Immature natural killer cell (primary cell): ENCODE measurements around the gene RBFOX1. TPM values are rescaled to one million over a fixed set of nuclear protein-coding genes. Genes with fewer than 3 reads are reported as not detected.

Experiments
- DNase-seq, 3 donors: peaks; one replicate each; pipeline ENCODE4 v3.0.0; 2022; ENCODE audit warnings: mixed read lengths in 1 of 3
- H3K27ac Mint-ChIP-seq, 6 donors: one replicate each; pipeline ENCODE4 v1.8.0; 2020; ENCODE audit warnings: mixed read lengths in 6 of 6, mild to moderate bottlenecking in 5 of 6, inconsistent platforms in 4 of 6, moderate library complexity in 3 of 6
- H3K27me3 Mint-ChIP-seq, 3 donors: one replicate each; pipeline ENCODE4 v1.8.0; 2020 to 2021; ENCODE audit warnings: low read depth in 3 of 3, mild to moderate bottlenecking in 3 of 3, mixed read lengths in 3 of 3, moderate library complexity in 3 of 3, inconsistent platforms in 1 of 3
- H3K36me3 Mint-ChIP-seq, 3 donors: one replicate each; pipeline ENCODE4 v1.8.0; 2020; ENCODE audit warnings: mixed read lengths in 3 of 3, inconsistent platforms in 2 of 3, mild to moderate bottlenecking in 2 of 3
- H3K4me1 Mint-ChIP-seq, 2 donors: one replicate each; pipeline ENCODE4 v1.8.0; 2020; ENCODE audit warnings: inconsistent platforms in 2 of 2, mild to moderate bottlenecking in 2 of 2, mixed read lengths in 2 of 2, moderate library complexity in 1 of 2
- H3K4me3 Mint-ChIP-seq, 5 donors: one replicate each; pipeline ENCODE4 v1.8.0; 2020; ENCODE audit warnings: mild to moderate bottlenecking in 5 of 5, mixed read lengths in 5 of 5, inconsistent platforms in 3 of 5, moderate library complexity in 3 of 5
- H3K9me3 Mint-ChIP-seq, 6 donors: one replicate each; pipeline ENCODE4 v1.8.0; 2020; ENCODE audit warnings: mild to moderate bottlenecking in 6 of 6, mixed read lengths in 6 of 6, inconsistent platforms in 4 of 6, moderate library complexity in 3 of 6
- polyA plus RNA-seq, 3 donors: library from polyadenylated mRNA; unstranded; fragments of 300-500 nt; fragmentation: Illumina TruSeq; gene quantifications; one replicate each; pipeline ENCODE4 v1.2.3, GENCODE V29; 2021

Gene RBFOX1
- polyA plus RNA-seq, 3 donors from 2014 or later: not detected

DNA sequence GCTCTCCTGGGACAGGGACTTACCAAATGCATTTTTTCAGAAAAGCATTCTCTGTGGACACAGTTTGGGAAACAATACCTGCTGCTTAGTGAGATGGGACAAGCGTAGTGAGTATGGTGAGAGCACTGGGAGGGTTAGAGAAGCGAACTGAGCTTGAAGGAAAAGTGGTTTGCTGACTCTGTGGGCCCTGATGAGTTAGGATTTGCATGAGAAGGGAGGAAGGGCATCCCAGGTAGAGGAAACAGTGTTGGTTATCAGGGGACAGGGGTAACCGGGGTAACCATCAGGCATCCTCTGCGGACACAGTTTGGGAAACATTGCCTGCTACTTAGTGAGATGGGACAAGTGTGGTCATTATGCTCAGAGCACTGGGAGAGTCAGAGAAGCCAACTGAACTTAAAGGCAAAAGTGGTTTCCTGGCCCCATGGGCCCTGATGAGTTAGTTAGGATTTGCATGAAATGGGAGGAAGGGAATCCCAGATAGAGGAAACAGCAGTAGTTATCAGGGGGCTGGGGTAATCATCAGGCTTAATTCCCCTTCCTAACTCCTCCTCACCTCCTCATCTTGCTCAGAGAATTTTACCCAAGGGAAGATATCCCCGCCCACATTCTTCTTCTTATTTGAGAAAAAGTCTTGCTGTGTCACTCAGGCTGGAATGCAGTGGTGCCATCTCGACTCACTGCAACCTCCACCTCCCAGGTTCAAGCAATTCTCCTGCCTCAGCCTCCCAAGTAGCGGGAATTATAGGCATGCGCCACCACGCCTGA, 319.3 kb downstream of the RBFOX1 start:
- H3K4me1 Mint-ChIP-seq: no peaks in the 10 kb centered on the region
- H3K27me3 Mint-ChIP-seq: peaks cover 0 to 2% (median 0%) of the 10 kb centered on the region in 3 donors
- H3K9me3 Mint-ChIP-seq: peaks cover under 1 to 30% (median 11%) of the 10 kb centered on the region in 6 donors
- no peaks in the 10 kb centered on the region for H3K36me3 Mint-ChIP-seq
- no peak overlapping the region for H3K4me3 Mint-ChIP-seq
- H3K27ac Mint-ChIP-seq: no peak overlapping the region
- DNase-seq: no peak

DNA sequence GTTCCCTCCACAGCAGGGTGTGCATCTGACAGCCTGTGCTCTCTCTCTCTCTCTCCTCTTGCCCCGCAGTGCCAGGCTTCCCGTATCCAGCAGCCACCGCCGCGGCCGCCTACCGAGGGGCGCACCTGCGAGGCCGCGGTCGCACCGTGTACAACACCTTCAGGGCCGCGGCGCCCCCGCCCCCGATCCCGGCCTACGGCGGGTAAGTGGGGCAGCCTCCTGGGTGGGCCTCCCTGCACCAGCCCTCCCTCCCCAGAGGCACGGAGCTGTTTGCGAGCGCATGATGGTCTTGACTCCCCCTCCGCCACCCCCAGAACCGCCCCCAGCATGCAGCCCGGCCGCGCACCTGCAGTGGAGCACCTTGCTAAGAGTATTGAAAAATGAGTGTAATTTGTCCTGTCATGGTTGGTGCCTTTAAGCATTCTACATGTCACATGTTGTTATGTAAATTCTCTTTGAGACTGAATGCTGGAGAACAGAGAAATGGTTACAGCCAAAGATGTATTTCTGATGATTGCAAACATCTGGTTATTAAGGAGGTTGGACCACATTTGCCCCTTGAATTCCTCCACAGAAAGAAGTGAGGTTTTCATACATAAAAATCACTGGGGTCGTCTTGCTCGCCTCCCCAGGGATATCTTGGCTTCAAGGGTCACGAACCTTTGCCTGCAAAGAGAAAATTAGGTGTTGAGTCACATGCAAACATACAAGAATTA, 321.3 kb downstream of the RBFOX1 start:
- H3K36me3 Mint-ChIP-seq: no peaks in the 10 kb centered on the region
- no peaks in the 10 kb centered on the region for H3K4me1 Mint-ChIP-seq
- no peak overlapping the region for H3K4me3 Mint-ChIP-seq
- peaks cover 0 to 2% (median under 1%) of the 10 kb centered on the region in 3 donors for H3K27me3 Mint-ChIP-seq
- no peak overlapping the region for H3K27ac Mint-ChIP-seq
- peaks cover 0 to 24% (median 8%) of the 10 kb centered on the region in 6 donors for H3K9me3 Mint-ChIP-seq
- DNase-seq: no peak

DNA sequence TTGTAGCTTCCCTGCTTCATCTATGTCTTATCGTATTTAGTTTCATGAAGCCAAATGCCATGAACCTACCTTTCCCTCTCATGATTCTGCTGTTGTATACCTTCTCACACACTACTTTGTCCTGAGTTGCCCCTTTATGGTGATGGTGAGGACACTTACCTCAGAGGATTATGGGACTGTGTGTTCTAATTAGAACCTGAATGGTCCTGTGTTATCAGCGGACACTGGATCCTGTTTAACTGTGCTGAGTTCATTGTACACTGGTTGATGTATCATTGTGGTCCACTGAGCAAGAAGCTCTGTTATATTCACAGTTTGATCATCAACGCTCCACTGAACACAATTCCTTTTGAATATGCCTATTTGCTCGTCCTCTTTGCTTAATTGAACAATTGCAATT, 343.0 kb downstream of the RBFOX1 start:
- Mint-ChIP-seq H3K27me3 (peaks cover 0 to 2% (median 2%) of the 10 kb centered on the region in 3 donors), H3K9me3 (peaks cover 0 to 17% (median 3%) of the 10 kb centered on the region in 6 donors), H3K4me3 (no peak overlapping the region), H3K4me1 (no peaks in the 10 kb centered on the region), H3K27ac (no peak overlapping the region), H3K36me3 (no peaks in the 10 kb centered on the region)
- no peak for DNase-seq

DNA sequence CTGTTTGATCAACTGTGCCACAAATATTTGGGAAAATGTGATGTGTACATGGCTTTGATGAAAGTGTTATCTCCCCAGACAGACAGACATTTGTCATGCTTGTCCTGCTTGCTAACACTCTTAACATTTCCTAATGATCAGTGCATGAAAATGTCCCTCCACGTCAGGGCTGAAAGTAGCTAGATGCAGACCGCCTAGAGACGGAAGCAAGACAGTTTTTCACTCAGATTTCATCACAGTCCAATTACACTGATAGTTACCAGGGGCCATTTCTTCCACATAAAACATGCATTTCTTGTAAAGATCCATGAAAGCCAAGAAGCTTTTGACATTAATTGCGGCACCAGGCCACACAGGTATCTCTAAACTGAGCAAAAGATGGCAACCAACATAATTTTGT, 347.7 kb downstream of the RBFOX1 start:
- no peaks in the 10 kb centered on the region for H3K4me1 Mint-ChIP-seq
- peaks cover 0 to 2% (median 0%) of the 10 kb centered on the region in 3 donors for H3K27me3 Mint-ChIP-seq
- H3K27ac Mint-ChIP-seq: no peak overlapping the region

DNA sequence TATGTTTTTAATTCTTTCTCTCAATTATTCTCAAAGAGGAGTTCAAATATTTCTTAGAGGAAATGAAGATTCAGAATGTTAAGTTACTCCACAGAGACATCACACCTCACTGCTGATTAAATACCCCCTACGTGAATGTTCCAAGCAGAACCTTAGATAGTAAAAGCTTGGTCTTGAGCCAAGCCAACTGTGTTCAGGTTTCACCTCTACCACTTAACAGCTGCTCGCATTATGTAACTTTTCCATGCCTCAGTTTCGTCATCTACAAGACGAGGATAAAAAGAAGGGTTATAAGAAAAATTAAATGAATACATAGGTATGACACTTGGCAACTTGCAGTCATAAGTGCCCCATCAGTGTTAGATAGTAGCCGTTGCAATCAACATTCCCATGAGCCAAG, 356.2 kb downstream of the RBFOX1 start:
- no peak overlapping the region for H3K27ac Mint-ChIP-seq
- no peaks in the 10 kb centered on the region for H3K4me1 Mint-ChIP-seq
- no peaks in the 10 kb centered on the region for H3K36me3 Mint-ChIP-seq
- H3K9me3 Mint-ChIP-seq: peaks cover 0 to 39% (median 5%) of the 10 kb centered on the region in 6 donors
- peaks cover 0 to 2% (median 1%) of the 10 kb centered on the region in 3 donors for H3K27me3 Mint-ChIP-seq
- H3K4me3 Mint-ChIP-seq: no peak overlapping the region
- DNase-seq: no peak

More for the DNA sequence above, 347.7 kb downstream of the RBFOX1 start:
- Mint-ChIP-seq H3K4me3 (no peak overlapping the region), H3K9me3 (peaks cover 0 to 21% (median 4%) of the 10 kb centered on the region in 6 donors), H3K36me3 (no peaks in the 10 kb centered on the region)
- no peak for DNase-seq

DNA sequence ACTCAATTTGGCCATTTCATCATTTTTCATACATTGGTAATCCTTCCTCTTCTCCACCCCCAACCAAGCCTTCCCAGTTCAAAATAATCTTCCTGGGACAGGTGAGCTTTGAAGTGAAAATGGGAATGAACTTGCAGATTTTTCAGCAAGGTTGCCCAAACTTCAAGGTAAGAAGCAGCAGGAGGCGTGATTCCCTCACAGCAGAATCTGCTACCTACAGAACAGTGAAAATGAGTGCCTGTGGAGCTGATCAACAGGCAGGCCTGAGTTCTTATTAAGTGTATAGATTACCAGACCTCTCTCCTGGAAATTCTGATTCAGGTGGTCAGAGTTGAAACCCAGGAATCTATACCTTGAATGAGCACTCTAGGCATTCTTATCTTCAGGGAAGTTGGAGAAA, 356.6 kb downstream of the RBFOX1 start:
- Mint-ChIP-seq H3K4me3 (peak overlapping the region in 1 of 5 donors; percentile 24), H3K9me3 (peaks cover 0 to 39% (median 5%) of the 10 kb centered on the region in 6 donors), H3K4me1 (no peaks in the 10 kb centered on the region), H3K27me3 (peaks cover 0 to 2% (median 1%) of the 10 kb centered on the region in 3 donors), H3K36me3 (no peaks in the 10 kb centered on the region), H3K27ac (no peak overlapping the region)
- no peak for DNase-seq

DNA sequence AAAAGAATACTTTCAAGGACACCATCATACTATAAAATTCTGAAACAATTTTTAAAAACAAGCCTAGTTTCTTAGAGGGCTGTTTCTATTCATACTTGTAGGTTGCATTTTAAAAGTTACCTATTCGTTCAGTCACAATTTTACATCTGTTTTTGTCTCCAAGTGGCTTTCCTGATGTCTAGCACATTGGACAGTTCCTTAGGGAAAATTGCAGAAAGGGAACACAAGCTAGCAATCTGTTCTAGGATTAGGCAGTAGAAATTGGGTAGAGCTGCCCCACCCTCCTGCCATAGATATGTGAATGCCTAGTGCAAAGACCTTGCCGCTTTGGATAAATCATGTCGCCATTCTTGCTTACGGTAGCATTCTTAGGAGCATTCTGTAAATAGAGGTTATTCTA, 358.9 kb downstream of the RBFOX1 start:
- Mint-ChIP-seq H3K27ac (no peak overlapping the region), H3K9me3 (peaks cover 0 to 34% (median 4%) of the 10 kb centered on the region in 6 donors), H3K4me1 (no peaks in the 10 kb centered on the region), H3K36me3 (no peaks in the 10 kb centered on the region), H3K4me3 (no peak overlapping the region), H3K27me3 (peaks cover 0 to 2% (median 1%) of the 10 kb centered on the region in 3 donors)
- no peak for DNase-seq

DNA sequence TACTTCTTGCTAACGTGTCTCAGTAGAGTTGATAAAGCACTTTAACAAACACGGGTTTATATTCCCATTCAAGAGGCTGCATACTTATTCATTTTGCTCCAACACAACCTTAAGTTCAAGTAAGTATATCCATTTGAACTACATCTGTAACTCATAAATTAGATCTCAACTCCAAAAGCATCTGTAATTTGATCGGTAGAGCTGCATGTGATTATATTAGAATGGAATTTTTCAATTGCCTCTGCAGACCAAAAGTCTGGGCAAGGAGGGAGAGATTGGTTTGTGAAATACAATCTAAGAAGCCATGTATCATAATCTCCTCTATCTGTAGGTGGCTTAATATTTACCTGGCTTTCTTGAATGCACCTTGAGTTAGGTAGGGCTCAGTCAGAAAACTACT, 371.0 kb downstream of the RBFOX1 start:
- DNase-seq: no peak
- Mint-ChIP-seq H3K4me1 (no peaks in the 10 kb centered on the region), H3K4me3 (no peak overlapping the region), H3K36me3 (no peaks in the 10 kb centered on the region), H3K27ac (no peak overlapping the region), H3K9me3 (peaks cover 0 to 33% (median 5%) of the 10 kb centered on the region in 6 donors), H3K27me3 (peaks cover 0 to 4% (median 0%) of the 10 kb centered on the region in 3 donors)

DNA sequence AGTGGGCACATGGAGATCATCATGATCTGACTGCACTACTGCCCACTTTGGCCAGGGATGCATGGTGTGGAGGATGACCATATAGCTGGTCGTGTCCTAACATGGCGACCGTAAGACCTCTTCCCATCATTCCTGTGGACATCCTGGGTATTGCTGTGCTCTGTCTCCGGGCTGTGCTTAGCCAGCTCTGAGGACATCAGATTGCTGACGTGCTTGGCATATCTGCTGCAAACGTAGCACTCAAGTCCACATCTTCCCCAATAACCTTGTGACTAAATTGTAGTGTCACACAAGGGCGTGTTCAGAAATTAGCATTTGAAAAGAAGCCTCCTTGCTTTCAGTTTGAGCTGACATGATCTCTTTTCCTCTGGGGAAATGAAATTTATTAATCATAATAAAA, 373.2 kb downstream of the RBFOX1 start:
- peaks cover 0 to 38% (median 8%) of the 10 kb centered on the region in 6 donors for H3K9me3 Mint-ChIP-seq
- no peak overlapping the region for H3K27ac Mint-ChIP-seq
- H3K4me1 Mint-ChIP-seq: no peaks in the 10 kb centered on the region
- peaks cover 0 to 5% (median 0%) of the 10 kb centered on the region in 3 donors for H3K36me3 Mint-ChIP-seq
- H3K4me3 Mint-ChIP-seq: no peak overlapping the region
- H3K27me3 Mint-ChIP-seq: peaks cover 0 to 4% (median 0%) of the 10 kb centered on the region in 3 donors
- no peak for DNase-seq

DNA sequence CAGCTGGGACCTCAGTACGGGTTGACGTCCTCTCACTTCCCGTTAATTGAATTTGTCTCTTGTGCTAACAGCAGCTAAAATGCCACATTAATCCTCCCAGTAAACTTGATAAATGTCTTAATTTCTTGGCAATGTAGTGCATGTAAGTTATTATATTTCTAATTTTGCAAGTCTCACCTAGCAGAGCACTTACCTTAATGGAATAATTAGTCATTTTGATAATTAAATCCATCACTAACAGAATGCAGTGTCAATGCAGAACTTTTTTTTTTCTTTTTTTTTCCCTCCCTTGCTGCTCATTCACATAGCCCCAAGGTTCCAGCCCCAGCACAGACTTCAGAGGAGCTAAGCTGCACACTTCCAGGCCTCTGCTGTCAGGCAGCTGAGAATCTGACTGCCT, 376.5 kb downstream of the RBFOX1 start:
- H3K27me3 Mint-ChIP-seq: peaks cover 0 to 4% (median 0%) of the 10 kb centered on the region in 3 donors
- H3K4me1 Mint-ChIP-seq: no peaks in the 10 kb centered on the region
- peaks cover 0 to 40% (median 10%) of the 10 kb centered on the region in 6 donors for H3K9me3 Mint-ChIP-seq
- no peak for DNase-seq
- no peak overlapping the region for H3K4me3 Mint-ChIP-seq
- no peak overlapping the region for H3K27ac Mint-ChIP-seq
- peaks cover 0 to 5% (median 0%) of the 10 kb centered on the region in 3 donors for H3K36me3 Mint-ChIP-seq

DNA sequence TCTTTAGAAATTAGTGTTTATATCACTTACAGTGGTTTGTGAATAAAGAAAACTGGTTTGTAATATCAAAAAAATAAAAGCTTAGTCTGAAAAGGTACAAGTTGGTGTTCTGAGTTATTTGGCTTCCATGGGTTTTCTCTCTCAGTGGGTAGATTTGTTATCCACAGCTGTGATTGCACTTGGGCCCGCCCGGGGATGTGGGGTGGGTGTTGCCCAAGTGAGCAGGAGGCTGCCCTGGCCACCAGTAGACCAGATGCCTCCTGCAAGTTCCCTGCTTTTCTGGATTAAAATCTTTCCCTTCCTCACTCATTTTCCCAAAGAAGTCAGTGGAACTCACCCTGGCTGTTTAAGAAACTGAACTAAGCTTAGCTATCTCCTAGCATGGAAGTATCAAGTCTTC, 380.6 kb downstream of the RBFOX1 start:
- Mint-ChIP-seq H3K27me3 (peaks cover 0 to 2% (median 0%) of the 10 kb centered on the region in 3 donors), H3K27ac (no peak overlapping the region), H3K4me3 (no peak overlapping the region), H3K9me3 (peaks cover 0 to 24% (median 9%) of the 10 kb centered on the region in 6 donors), H3K36me3 (peaks cover 0 to 5% (median 0%) of the 10 kb centered on the region in 3 donors), H3K4me1 (no peaks in the 10 kb centered on the region)
- DNase-seq: no peak

DNA sequence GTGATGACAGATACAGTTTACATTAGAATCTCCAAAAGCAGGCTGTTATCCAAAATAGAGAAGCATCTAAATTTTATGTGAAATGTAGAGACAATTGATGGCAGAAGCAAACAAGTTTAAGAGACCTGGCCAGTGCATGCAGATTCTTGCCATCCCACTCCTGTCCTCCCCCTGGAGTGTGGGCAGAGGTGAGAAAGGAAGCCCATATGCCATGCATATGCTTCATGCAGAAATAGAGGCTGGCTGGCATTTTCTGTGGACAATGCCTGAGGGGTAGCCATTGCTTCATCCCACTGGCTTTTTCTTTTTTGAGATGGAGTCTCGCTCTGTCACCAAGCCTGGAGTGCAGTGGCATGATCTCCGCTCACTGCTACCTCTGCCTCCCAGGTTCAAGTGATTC, 382.1 kb downstream of the RBFOX1 start:
- Mint-ChIP-seq H3K27ac (no peak overlapping the region), H3K27me3 (peaks cover 0 to 2% (median 0%) of the 10 kb centered on the region in 3 donors), H3K4me1 (no peaks in the 10 kb centered on the region), H3K9me3 (peaks cover 0 to 17% (median 6%) of the 10 kb centered on the region in 6 donors), H3K4me3 (no peak overlapping the region), H3K36me3 (no peaks in the 10 kb centered on the region)
- DNase-seq: no peak

DNA sequence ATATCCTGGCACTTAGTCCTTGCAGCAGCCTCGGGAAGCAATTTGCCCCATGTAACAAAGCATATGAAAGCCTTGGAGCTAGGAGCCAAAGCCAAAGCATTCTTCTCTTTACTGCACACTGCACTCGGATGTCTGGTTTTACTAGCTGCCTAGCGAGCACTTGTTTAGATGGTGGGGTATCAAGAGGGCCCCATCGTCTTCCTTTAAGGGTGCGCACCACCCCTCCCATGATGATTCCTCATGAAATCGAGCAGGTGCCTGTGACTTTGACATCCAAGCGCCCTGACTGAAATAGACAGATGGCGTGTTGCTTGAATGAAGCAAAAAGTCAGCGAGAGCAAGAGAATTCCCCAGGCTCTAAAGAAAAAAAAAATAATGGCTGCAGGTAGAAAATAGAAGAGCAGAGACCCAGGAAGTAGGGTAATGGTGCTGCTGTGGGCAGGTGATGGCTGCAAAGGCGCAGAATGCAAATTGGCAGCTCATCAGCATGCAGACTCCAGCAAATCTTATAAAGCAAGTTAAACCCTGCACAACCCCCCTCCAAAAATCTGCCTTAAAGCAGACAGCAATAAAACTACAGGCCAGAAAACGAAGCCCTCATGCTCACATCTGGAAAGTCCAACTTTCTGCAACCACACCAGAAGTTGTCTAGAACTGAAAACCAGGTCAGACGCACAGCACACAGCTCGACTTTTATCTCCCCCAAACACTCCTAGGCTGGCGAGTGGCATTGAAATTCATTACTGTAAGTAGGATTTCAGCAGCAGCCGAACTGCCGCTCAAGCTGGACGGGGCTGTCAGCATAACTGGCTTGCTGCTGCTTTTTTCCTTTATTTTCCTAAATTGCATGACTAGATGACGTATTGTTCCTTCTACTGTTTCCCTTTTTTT, 384.3 kb downstream of the RBFOX1 start:
- Mint-ChIP-seq H3K4me1 (no peaks in the 10 kb centered on the region), H3K27me3 (peaks cover 0 to 5% (median 0%) of the 10 kb centered on the region in 3 donors), H3K4me3 (no peak overlapping the region), H3K36me3 (no peaks in the 10 kb centered on the region), H3K9me3 (peaks cover 0 to 13% (median 5%) of the 10 kb centered on the region in 6 donors), H3K27ac (no peak overlapping the region)
- no peak for DNase-seq
